GM18951 (cell line): ENCODE data around the gene RABL6.
"Not testable (repeated sequence)": the region's sequence is repeated elsewhere in the genome, so short reads cannot be mapped to it uniquely, and the experiment has no call there.

ENCODE experiments used
- POLR2A ChIP-seq: IDR thresholded peaks from 4 replicates; pipeline ENCODE4 v1.6.1; 2011; ENCODE audit warnings: mild to moderate bottlenecking; ENCODE audit not compliant: insufficient read length, insufficient read depth; ENCODE audit errors: extremely low read depth
- in situ Hi-C: fragments of 300-500 bp; cut with MboI; formaldehyde crosslinking; loops from one replicate; pipeline ENCODE4 v1.12.0; 2022; ENCODE audit warnings: low sequenced_read_pairs, mixed read lengths, inconsistent platforms; ENCODE audit not compliant: unreplicated experiment

The RABL6 gene

GRCh38 chr9:136796238-136796774 lies 11.4 kb upstream of the RABL6 start, which contains the start of gene CCDC183:
Gene CCDC183 (plus strand): TSS chr9:136796338. CDS start chr9:136796398, 60 bp downstream.
- no peak for TF ChIP-seq POLR2A
- in situ Hi-C loops: loop anchor here (25.0 kb wide), 1 partner anchor 241 kb away; the partner anchor contains the start of genes ABCA2, FUT7 and NPDC1

- in situ Hi-C loops: loop anchor here (25.0 kb wide), 1 partner anchor 240 kb away; the partner anchor contains the start of genes ABCA2, FUT7 and NPDC1
These were observed 10.9 kb upstream of the RABL6 start for GRCh38 chr9:136796775-136797347.

GRCh38 chr9:136798708-136799078 lies 9.1 kb upstream of the RABL6 start:
- in situ Hi-C loops: loop anchor here (25.0 kb wide), 1 partner anchor 239 kb away; the partner anchor contains the start of genes ABCA2, FUT7 and NPDC1
- TF ChIP-seq POLR2A: no peak

GRCh38 chr9:136799079-136799853 lies 8.5 kb upstream of the RABL6 start:
- in situ Hi-C loops: loop anchor here (25.0 kb wide), 1 partner anchor 238 kb away; the partner anchor contains the start of genes ABCA2, FUT7 and NPDC1
- no peak for TF ChIP-seq POLR2A

- in situ Hi-C loops: loop anchor here (25.0 kb wide), 1 partner anchor 237 kb away; the partner anchor contains the start of genes ABCA2, FUT7 and NPDC1
- no peak for TF ChIP-seq POLR2A
These were observed 7.7 kb upstream of the RABL6 start for GRCh38 chr9:136799854-136800657.

- no peak for TF ChIP-seq POLR2A
- in situ Hi-C loops: no loop called here
These were observed 5.4 kb upstream of the RABL6 start for GRCh38 chr9:136802321-136802720.

- in situ Hi-C loops: not testable (repeated sequence)
These were observed 4.7 kb upstream of the RABL6 start for GRCh38 chr9:136803009-136803550.

GRCh38 chr9:136803551-136804508 lies 3.9 kb upstream of the RABL6 start:
- in situ Hi-C loops: no loop called here
- TF ChIP-seq POLR2A: no peak

- in situ Hi-C loops: no loop called here
- TF ChIP-seq POLR2A: no peak
These were observed 3.1 kb upstream of the RABL6 start for GRCh38 chr9:136804509-136805206.

- in situ Hi-C loops: no loop called here
- no peak for TF ChIP-seq POLR2A
These were observed 2.5 kb upstream of the RABL6 start for GRCh38 chr9:136805207-136805740.

GRCh38 chr9:136806067-136806466 lies 1.7 kb upstream of the RABL6 start:
- in situ Hi-C loops: no loop called here
- TF ChIP-seq POLR2A: no peak
